Measurements from ENCODE around the gene PNPLA1.

The PNPLA1 gene

DNA sequence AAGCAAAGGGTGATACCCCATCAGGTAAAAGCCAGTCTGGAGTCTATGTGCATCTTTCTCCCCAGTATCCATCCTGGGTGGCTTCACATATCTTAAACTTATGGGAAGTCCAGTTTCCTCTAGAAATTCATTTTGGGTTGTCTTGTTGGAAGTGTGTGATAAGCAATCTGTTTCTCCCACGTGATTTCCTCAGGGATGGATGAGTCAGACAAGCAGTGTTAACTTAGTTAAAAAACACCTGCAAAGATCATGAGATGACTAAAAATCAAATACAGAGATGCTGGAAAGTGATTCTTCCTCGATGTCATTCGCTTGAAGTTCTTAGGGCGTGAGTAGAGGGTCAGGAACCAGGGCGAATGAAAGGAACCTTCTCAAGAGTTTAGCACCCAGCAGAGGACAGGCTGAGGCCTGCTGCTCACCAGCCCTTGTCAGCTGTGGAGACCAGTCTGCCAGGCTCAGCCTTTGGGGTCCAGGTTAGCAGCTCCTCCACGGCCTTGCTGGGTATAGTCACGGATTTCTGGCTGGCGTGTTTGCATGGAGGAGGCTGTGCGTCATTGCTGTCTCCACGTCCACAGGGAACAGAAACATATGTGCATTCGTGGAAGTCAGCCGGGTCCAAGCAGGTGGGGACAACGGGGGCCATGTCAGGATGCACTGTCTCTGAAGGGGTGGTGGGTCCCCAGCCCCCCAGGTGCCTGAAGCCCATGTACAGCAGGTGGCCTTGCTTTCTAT is 2.8 kb upstream of the PNPLA1 start:
- no peak for FAIRE-seq
- no peak for TF ChIP-seq POLR2A (IDR thresholded peaks at IDR 0.05; ENCODE audit: low read depth, low read length)
- no peak for DNase-seq (ENCODE audit: insufficient read length, low spot score)

DNA sequence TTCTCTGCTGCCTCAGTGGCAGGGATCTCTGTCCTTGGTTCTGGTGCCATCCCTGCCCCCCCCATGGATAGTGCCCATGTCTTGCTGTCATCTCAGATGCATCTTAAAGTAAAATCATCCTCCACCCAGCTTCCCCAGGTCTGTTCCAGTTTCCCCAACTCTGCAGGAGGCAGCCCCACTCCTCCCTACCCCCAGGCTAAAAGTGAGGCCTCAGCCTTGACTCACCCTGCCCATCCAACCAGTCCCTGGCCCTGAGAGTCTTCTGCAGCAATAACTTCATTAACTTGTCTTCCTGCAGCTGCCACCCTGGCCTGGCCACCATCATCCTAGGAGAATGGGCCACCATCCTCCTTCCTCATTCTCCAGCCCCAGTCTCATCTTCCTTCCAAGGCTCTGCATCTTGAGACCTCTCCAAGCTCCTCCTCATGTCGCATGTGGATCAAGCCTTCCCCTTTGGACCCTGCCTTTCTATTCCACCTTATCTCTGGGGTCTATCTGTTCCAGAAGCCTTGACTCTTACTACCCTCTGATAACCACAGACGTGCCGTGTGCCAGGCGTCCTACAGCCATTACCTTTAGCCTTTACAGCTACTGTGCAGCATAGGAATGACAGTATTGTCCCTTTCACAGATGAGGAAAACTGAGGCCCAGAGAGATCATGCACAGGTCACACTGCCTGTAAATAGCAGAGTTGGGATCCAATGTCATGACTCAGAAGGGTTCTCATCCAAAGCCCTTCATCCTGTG is 2.0 kb upstream of the PNPLA1 start:
- TF ChIP-seq POLR2A (IDR thresholded peaks at IDR 0.05; ENCODE audit: low read depth, low read length), result no peak
- DNase-seq (ENCODE audit: insufficient read length, low spot score), result no peak

DNA sequence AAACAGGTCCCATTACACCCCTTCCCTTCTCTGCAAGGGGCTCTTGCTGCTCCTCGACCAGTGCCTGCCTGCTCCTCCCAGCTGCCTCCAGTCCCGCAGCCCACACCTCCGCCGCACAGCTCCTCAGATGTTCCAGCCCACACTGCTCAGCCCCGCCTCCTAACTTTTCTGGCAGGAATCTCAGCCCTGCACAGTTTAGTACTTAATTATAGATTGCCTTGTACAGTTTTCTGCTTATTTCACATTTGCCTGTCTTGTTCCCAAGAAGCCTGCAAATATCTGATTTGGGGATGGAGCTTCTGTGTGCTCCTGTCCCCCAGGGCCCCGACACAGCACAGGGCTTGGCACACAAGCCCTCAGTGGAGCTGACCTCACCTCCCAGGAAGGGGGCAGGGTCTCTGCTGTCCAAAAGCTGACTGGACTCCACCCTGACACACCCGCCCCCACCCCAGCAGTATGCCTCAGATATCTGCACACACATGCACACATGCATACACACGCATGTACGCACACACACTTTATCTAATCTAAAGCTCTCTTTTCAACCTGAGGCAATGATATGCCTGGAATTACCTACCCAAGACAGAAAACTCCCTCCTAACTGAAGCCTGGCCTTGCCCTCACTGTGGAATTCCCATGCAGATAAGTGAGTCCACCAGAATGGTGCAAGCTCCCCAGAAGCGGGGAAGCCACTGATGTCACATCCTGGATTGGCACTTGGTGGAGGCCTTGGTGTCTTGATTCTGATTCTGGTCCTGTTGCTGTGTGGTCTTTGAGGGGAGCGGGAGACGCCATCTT is 1.2 kb upstream of the PNPLA1 start:
- FAIRE-seq (no peak), DNase-seq (ENCODE audit: insufficient read length, low spot score) (no peak)
- TF ChIP-seq POLR2A (IDR thresholded peaks at IDR 0.05; ENCODE audit: low read depth, low read length), result no peak

More for the DNA sequence above, 2.0 kb upstream of the PNPLA1 start:
- FAIRE-seq, result no peak

DNA sequence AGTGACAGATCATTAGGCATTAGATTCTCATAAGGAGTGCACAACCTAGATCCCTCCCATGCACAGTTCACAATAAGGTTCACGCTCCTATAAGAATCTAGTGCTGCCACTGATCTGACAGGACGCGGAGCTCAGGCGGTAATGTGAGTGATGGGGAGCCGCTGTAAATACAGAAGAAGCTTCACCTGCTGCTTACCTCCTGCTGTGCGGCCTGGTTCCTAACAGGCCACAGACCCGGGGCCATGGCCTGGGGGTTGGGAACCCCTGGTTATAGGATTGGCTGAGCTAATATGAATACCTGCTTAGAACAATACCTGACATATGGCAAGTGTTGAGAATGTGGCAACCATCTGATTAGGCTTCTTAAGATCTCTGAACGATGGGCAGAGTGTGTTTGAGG is 2.4 kb downstream of the PNPLA1 start:
- no peak for FAIRE-seq
- TF ChIP-seq POLR2A (IDR thresholded peaks at IDR 0.05; ENCODE audit: low read depth, low read length), result no peak

DNA sequence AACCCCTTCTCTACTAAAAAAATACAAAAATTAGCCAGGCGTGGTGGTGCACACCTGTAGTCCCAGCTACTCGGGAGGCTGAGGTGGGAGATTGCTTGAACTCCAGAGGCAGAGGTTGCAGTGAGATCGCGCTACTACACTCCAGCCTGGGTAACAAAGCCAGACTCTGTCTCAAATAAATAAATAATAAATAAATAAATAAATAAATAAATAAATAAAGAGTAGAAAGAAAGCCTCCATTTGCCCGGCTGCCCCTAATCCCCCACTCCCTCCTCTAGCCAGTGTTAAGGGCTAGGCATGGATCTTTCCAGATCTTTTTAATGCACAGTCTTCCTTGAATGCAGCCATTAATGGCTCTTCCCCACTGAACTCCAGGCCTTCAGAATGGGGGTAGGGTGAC is 3.2 kb downstream of the PNPLA1 start:
- FAIRE-seq, result no peak
- no peak for DNase-seq (ENCODE audit: insufficient read length, low spot score)
- TF ChIP-seq POLR2A (IDR thresholded peaks at IDR 0.05; ENCODE audit: low read depth, low read length), result no peak

More for the DNA sequence above, 2.4 kb downstream of the PNPLA1 start:
- DNase-seq (ENCODE audit: insufficient read length, low spot score), result no peak

DNA sequence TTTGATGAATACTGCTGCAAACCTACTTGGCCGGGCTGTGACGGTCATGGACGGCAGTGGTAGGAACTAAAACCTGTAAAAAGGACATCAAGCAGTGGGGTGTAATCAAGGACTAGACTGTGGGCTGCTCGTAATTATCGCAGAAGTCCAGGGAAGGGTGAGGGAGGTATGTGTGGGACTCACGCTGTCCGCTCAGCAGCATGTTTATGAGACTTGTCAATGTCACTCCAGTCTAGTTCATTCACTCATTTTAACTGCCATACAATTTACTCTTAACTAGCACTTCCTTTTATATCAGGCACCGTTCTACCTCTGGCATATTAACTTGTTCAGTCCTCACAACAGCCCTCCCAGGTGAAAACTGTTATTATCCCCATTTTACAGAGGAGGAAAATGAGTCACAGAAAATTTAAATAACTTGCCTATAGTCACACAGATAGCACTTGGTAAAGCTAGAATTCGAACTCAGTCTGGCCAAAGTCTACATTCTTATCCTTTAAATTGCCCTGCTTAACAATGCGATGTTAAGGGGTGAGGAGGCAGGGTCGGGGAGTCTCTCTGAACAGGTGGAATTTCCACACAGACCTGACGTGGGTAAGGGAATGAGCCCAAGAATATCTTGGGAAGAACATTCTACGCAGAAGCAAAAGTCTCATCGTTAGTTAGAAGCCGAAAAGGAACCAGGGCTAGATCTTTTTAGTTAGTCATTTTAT is 4.1 kb downstream of the PNPLA1 start:
- FAIRE-seq (no peak), DNase-seq (ENCODE audit: insufficient read length, low spot score) (no peak)
- TF ChIP-seq POLR2A (IDR thresholded peaks at IDR 0.05; ENCODE audit: low read depth, low read length), result no peak

DNA sequence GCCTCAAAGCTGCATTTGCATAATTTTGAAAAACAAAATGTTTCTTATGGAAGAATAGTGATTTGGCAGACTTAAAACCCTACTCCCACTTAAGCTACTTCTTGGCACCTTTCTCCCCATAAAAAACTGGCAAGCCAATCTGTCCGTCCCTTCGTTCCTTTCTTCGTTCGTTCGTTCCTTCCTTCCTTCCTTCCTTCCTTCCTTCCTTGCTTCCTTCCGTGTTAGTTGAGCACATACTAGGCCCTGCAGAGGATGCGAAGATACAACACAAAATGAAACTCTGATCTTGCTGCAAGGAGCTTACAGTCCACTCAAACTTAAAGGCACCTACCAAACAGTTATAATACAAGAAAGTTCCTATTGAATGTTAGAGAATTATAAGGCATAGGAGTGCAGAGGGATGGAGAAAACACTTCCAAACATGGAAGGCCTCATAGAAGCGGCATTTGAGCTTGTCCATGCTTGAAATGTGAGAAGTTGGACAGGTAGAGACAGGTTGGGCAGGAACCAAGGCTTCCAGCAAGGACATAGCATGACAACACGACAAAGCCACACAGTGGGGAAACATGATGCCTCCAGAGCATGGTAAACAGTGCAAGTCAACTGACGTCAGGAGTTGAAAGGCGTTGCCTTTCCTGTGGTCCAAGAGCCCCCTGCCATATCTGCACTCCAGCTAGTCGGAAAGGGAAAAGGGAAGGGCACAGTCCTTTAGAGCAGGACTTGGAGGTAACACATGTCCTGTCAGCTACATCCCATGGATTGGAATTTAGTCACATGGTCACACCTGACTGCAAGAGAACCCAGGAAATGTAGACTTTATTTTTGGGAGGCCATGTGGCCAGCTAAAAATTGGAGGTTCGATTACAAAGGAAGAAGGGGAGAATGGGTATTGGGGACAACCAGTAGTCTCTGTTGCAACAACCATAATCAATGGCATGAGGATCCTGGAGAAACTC is 7.0 kb downstream of the PNPLA1 start:
- FAIRE-seq (no peak), DNase-seq (ENCODE audit: insufficient read length, low spot score) (no peak)
- TF ChIP-seq POLR2A (IDR thresholded peaks at IDR 0.05; ENCODE audit: low read depth, low read length), result no peak

DNA sequence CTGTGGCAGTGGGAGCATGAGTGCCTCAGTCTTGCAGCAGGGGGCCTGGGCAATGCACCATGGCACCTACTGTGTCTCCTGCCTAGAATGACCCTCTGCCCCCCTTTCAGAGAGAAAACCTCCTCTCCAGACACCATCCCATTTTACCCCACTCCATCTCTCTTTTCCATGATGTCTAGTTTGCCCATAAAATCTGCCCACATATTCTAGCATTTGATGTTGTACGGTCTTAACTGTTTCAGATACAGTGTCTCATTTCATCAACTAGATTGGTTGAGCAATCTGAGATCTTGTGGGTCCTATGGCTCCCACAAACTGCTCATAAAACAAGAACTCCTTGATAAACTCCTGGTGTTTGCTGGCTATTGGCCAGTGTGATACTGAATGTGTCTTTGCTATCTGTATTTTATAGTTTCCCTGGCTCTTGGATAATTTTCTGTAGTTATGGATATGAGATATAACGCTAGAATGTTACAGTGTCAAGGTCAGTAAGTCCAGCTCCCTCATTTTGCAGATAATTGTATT is 8.1 kb downstream of the PNPLA1 start:
- TF ChIP-seq POLR2A (IDR thresholded peaks at IDR 0.05; ENCODE audit: low read depth, low read length), result no peak
- FAIRE-seq (no peak), DNase-seq (ENCODE audit: insufficient read length, low spot score) (no peak)

DNA sequence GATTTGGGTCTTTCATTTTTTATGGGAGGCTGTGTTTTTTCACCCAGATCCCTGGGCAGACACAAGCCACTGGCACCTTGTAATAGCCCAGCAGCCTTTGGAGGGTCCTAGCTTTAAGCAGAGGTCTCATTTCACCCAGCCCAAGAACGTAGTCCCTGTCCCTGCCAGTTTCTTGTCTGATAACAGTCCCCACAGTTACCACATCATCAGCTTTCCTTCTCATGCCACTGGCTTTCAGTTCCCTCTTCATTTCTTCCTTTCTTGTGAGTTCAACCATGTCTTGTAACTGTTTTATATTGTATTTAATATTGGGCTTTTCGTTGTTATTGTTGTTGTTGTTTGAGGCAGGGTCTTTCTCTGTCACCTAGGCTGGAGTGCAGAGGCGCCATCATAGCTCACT is 10.6 kb downstream of the PNPLA1 start:
- DNase-seq (ENCODE audit: insufficient read length, low spot score) (no peak), FAIRE-seq (no peak)
- no peak for TF ChIP-seq POLR2A (IDR thresholded peaks at IDR 0.05; ENCODE audit: low read depth, low read length)

DNA sequence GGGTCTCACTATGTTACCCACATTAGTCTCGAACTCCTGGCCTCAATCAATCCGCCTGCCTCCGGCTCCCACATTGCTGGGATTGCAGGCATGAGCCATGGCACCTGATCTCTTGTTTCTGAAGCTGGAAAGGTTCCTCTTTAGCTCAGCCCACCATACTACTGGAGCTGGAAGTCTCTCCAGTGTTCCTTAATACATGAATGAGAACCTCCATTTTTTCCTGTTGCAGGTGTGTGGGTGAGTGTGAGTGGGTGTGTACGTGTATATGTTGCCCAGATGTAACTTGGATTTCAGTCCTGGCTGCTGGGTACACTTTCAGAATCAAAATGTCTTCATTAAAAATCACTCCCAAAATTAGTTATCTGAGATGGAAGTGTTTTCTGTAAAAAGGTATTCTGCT is 11.1 kb downstream of the PNPLA1 start:
- TF ChIP-seq POLR2A (IDR thresholded peaks at IDR 0.05; ENCODE audit: low read depth, low read length), result no peak
- no peak for FAIRE-seq
- DNase-seq (ENCODE audit: insufficient read length, low spot score), result no peak

DNA sequence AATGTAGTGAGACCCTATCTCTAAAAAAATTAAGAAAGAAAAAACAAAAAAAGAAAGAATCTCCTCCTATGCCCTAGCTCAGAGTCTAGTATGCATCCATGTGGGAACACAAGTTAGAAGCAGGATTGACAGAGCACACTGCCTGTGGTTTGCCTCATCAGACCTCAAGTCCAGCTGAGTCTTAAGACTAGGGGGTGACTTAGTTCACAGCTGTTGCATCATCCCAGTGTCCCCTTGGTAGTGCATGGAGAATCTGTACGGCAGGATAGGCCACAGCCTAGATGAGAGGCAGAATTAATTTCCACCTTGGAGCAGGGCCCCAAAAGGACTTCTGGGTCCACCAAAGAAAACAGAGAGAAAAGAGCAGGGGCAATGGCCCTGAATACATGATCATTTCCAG is 13.7 kb downstream of the PNPLA1 start:
- no peak for TF ChIP-seq POLR2A (IDR thresholded peaks at IDR 0.05; ENCODE audit: low read depth, low read length)
- DNase-seq (ENCODE audit: insufficient read length, low spot score) (no peak), FAIRE-seq (no peak)

DNA sequence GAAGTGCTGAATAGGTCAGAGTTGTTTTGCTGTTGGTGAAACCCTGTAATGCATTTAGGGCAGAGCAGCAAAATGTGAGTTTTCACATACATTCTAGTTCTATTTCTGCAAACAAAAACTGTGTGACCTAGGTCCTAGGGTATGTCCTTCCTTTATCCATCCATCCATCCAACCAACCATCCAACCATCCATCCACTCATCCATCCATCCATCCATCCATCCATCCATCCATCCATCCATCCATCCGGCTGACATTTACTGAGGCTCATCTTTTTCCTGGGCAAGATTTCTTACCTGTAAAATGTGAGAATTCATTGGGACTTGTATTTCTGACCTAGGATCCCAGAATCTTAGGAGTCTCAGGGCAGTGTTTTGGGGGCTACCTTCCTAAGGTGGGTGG is 14.5 kb downstream of the PNPLA1 start:
- TF ChIP-seq POLR2A (IDR thresholded peaks at IDR 0.05; ENCODE audit: low read depth, low read length), result no peak
- DNase-seq (ENCODE audit: insufficient read length, low spot score), result no peak
- FAIRE-seq, result no peak
